Type B pancreatic cell (in vitro differentiated cells): ENCODE data around the gene CNTN6. TPM values are rescaled to one million over a fixed set of nuclear protein-coding genes. Genes with fewer than 3 reads are reported as not detected.
A peak's percentile ranks its signal among the peaks of the same experiment; 100 is the strongest.

ENCODE experiments used
- DNase-seq: peaks from one replicate; pipeline ENCODE4 v3.0.0; 2021; ENCODE audit warnings: mixed read lengths; ENCODE audit not compliant: unreplicated experiment; ENCODE audit errors: extremely low spot score
- H3K27ac Mint-ChIP-seq: 2 replicates; pipeline ENCODE4 v1.8.0; 2021; ENCODE audit warnings: mild to moderate bottlenecking, mixed read lengths
- H3K27me3 Mint-ChIP-seq: 2 replicates; pipeline ENCODE4 v1.8.0; 2021; ENCODE audit warnings: mixed read lengths
- H3K36me3 Mint-ChIP-seq: 2 replicates; pipeline ENCODE4 v1.8.0; 2021; ENCODE audit warnings: mixed read lengths
- H3K4me1 Mint-ChIP-seq: one replicate; pipeline ENCODE4 v1.8.0; 2021; ENCODE audit warnings: mixed read lengths; ENCODE audit not compliant: unreplicated experiment
- H3K4me3 Mint-ChIP-seq: 2 replicates; pipeline ENCODE4 v1.8.0; 2021; ENCODE audit warnings: mild to moderate bottlenecking, mixed read lengths
- H3K9me3 Mint-ChIP-seq: 2 replicates; pipeline ENCODE4 v1.8.0; 2021; ENCODE audit warnings: mixed read lengths
- CTCF ChIP-seq: fragments of 200-600 bp; sonication (generic); conservative IDR thresholded peaks from 2 replicates; pipeline ENCODE4 v1.5.0; 2021; ENCODE audit warnings: antibody characterized with exemption, mild to moderate bottlenecking
- total RNA-seq: library from RNA; stranded (reverse); gene quantifications from 2 replicates; pipeline ENCODE4 v1.2.1, GENCODE V29; 2021; ENCODE audit warnings: low replicate concordance

The CNTN6 gene
- total RNA-seq, 1 donor from 2014 or later: 3.3 TPM

GRCh38 chr3:1400571-1400970, 307.7 kb downstream of the CNTN6 start:
- TF ChIP-seq CTCF: no peak
- no peak overlapping the region for H3K4me3 Mint-ChIP-seq
- peaks cover 6% of the 10 kb centered on the region for H3K9me3 Mint-ChIP-seq
- H3K36me3 Mint-ChIP-seq: no peaks in the 10 kb centered on the region
- no peak overlapping the region for H3K27ac Mint-ChIP-seq
- no peak for DNase-seq
- peaks cover 19% of the 10 kb centered on the region for H3K4me1 Mint-ChIP-seq
- peaks cover 3% of the 10 kb centered on the region for H3K27me3 Mint-ChIP-seq

- Mint-ChIP-seq H3K27me3 (no peaks in the 10 kb centered on the region), H3K4me1 (peaks cover 14% of the 10 kb centered on the region), H3K27ac (peak overlapping the region; percentile 2), H3K36me3 (no peaks in the 10 kb centered on the region), H3K4me3 (no peak overlapping the region), H3K9me3 (peaks cover 6% of the 10 kb centered on the region)
- no peak for TF ChIP-seq CTCF
- no peak for DNase-seq
Observed at GRCh38 chr3:1404270-1404962, 311.6 kb downstream of the CNTN6 start.

GRCh38 chr3:1406250-1406649, 313.4 kb downstream of the CNTN6 start:
- Mint-ChIP-seq H3K27me3 (no peaks in the 10 kb centered on the region), H3K4me3 (no peak overlapping the region), H3K4me1 (peaks cover 9% of the 10 kb centered on the region), H3K9me3 (peaks cover 6% of the 10 kb centered on the region), H3K27ac (no peak overlapping the region), H3K36me3 (no peaks in the 10 kb centered on the region)
- TF ChIP-seq CTCF: no peak
- no peak for DNase-seq

GRCh38 chr3:1421577-1421976, 328.8 kb downstream of the CNTN6 start:
- TF ChIP-seq CTCF: no peak
- no peak overlapping the region for H3K27ac Mint-ChIP-seq
- no peaks in the 10 kb centered on the region for H3K27me3 Mint-ChIP-seq
- no peak overlapping the region for H3K4me3 Mint-ChIP-seq
- H3K36me3 Mint-ChIP-seq: no peaks in the 10 kb centered on the region
- no peak for DNase-seq
- H3K9me3 Mint-ChIP-seq: no peaks in the 10 kb centered on the region
- peaks cover 5% of the 10 kb centered on the region for H3K4me1 Mint-ChIP-seq

GRCh38 chr3:1423566-1424089, 330.8 kb downstream of the CNTN6 start:
- Mint-ChIP-seq H3K9me3 (no peaks in the 10 kb centered on the region), H3K27me3 (no peaks in the 10 kb centered on the region), H3K36me3 (no peaks in the 10 kb centered on the region), H3K4me3 (no peak overlapping the region), H3K27ac (no peak overlapping the region), H3K4me1 (peaks cover 5% of the 10 kb centered on the region)
- DNase-seq: no peak
- no peak for TF ChIP-seq CTCF
